Thymus (tissue), 11 donors: ENCODE measurements around the gene CRYGB. TPM values are rescaled to one million over a fixed set of nuclear protein-coding genes. Genes with fewer than 3 reads are reported as not detected.

Experiments used
- DNase-seq, 9 donors: peaks; one replicate each; pipeline ENCODE4 v3.0.0-alpha.2; 2013; ENCODE audit warnings: low spot score in 9 of 9, low read depth in 6 of 9, missing footprints in 1 of 9
- H3K27ac ChIP-seq, 2 donors: one replicate each; pipeline ENCODE4 v1.5.1; 2013; ENCODE audit warnings: control low read depth in 1 of 2, low read depth in 1 of 2, low read length in 1 of 2, mild to moderate bottlenecking in 1 of 2, moderate library complexity in 1 of 2
- H3K27me3 ChIP-seq, 2 donors: one replicate each; pipeline ENCODE4 v1.5.1; 2013; ENCODE audit warnings: low read length in 1 of 2; ENCODE audit not compliant: control insufficient read depth in 2 of 2, insufficient read depth in 1 of 2
- H3K36me3 ChIP-seq, 2 donors: one replicate each; pipeline ENCODE4 v1.5.1; 2013; ENCODE audit warnings: low read length in 1 of 2, mild to moderate bottlenecking in 1 of 2, moderate library complexity in 1 of 2; ENCODE audit not compliant: control insufficient read depth in 2 of 2, insufficient read depth in 2 of 2
- H3K4me1 ChIP-seq, 2 donors: one replicate each; pipeline ENCODE4 v1.5.1; 2013; ENCODE audit warnings: low read length in 2 of 2; ENCODE audit not compliant: control insufficient read depth in 2 of 2, insufficient read depth in 2 of 2
- H3K4me3 ChIP-seq, 2 donors: one replicate each; pipeline ENCODE4 v1.5.1; 2013; ENCODE audit warnings: low read length in 2 of 2, control low read depth in 1 of 2, mild to moderate bottlenecking in 1 of 2
- H3K9me3 ChIP-seq, 2 donors: one replicate each; pipeline ENCODE4 v1.5.1; 2013; ENCODE audit warnings: low read length in 1 of 2, mild to moderate bottlenecking in 1 of 2; ENCODE audit not compliant: control insufficient read depth in 2 of 2, insufficient read depth in 1 of 2
- WGBS: extraction: QIAGEN DNeasy Blood & Tissue Kit; methylation state at CpG from one replicate; pipeline ENCODE4 v1.1.7; 2013; 5-methylcytosine and 5-hydroxymethylcytosine counted together
- polyA plus RNA-seq: library from polyadenylated mRNA; stranded (reverse); fragments of 200-250 nt; gene quantifications from one replicate; pipeline ENCODE4 v1.2.3, GENCODE V29; 2013
- total RNA-seq: library from RNA; stranded (reverse); fragments of 120-200 nt; gene quantifications from one replicate; pipeline ENCODE4 v1.2.4, GENCODE V29; 2013
- donor health status: healthy.

Gene CRYGB
- total and polyA plus RNA-seq, 2 donors, result 0.16 TPM; not detected in 1

- Histone ChIP-seq H3K27ac (no peak overlapping the region), H3K9me3 (no peaks in the 10 kb centered on the region), H3K36me3 (no peaks in the 10 kb centered on the region), H3K27me3 (no peaks in the 10 kb centered on the region), H3K4me3 (no peak overlapping the region), H3K4me1 (no peaks in the 10 kb centered on the region)
- 93% methylated on average over 2 of the region's 2 CpGs for WGBS
- no peak for DNase-seq
Measured at GRCh38 chr2:208156439-208156838, 10.5 kb upstream of the CRYGB start.

GRCh38 chr2:208153156-208153555 lies 7.2 kb upstream of the CRYGB start:
- no peaks in the 10 kb centered on the region for H3K9me3 ChIP-seq
- no peak overlapping the region for H3K27ac ChIP-seq
- H3K36me3 ChIP-seq, result no peaks in the 10 kb centered on the region
- no peaks in the 10 kb centered on the region for H3K27me3 ChIP-seq
- H3K4me3 ChIP-seq, result no peak overlapping the region
- DNase-seq, result no peak
- H3K4me1 ChIP-seq, result no peaks in the 10 kb centered on the region

DNA sequence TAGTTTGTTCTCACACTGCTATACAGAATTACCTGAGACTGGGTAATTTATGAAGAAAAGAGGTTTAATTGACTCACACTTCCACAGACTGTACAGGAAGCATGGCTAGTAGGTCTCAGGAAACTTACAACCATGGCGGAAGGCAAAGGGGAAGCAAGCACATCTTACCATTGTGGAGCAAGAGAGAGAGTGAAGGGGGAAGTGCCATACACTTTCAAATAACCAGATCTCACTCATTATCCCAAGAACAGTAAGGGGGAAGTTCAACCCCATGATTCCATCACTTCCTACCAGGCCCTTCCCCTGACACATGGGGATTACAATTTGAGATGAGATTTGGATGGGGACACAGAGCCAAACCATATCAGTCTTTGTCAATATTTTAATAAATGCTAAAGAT lies 5.0 kb upstream of the CRYGB start:
- Histone ChIP-seq H3K4me3 (no peak overlapping the region), H3K27me3 (no peaks in the 10 kb centered on the region), H3K36me3 (no peaks in the 10 kb centered on the region), H3K9me3 (no peaks in the 10 kb centered on the region), H3K27ac (no peak overlapping the region), H3K4me1 (no peaks in the 10 kb centered on the region)
- no peak for DNase-seq
- WGBS, result 98% methylated on average over 1 of the region's 1 CpG

- DNase-seq, result no peak
- Histone ChIP-seq H3K4me1 (no peaks in the 10 kb centered on the region), H3K4me3 (no peak overlapping the region), H3K27me3 (no peaks in the 10 kb centered on the region), H3K9me3 (no peaks in the 10 kb centered on the region), H3K36me3 (no peaks in the 10 kb centered on the region), H3K27ac (no peak overlapping the region)
Measured at GRCh38 chr2:208150094-208150493, 4.1 kb upstream of the CRYGB start.

- H3K4me1 ChIP-seq, result no peaks in the 10 kb centered on the region
- no peak overlapping the region for H3K4me3 ChIP-seq
- no peaks in the 10 kb centered on the region for H3K27me3 ChIP-seq
- no peaks in the 10 kb centered on the region for H3K36me3 ChIP-seq
- no peaks in the 10 kb centered on the region for H3K9me3 ChIP-seq
- no peak overlapping the region for H3K27ac ChIP-seq
- 93% methylated on average over 2 of the region's 2 CpGs for whole genome bisulfite sequencing
- no peak for DNase-seq
Measured at GRCh38 chr2:208148803-208149202, 2.8 kb upstream of the CRYGB start.

DNA sequence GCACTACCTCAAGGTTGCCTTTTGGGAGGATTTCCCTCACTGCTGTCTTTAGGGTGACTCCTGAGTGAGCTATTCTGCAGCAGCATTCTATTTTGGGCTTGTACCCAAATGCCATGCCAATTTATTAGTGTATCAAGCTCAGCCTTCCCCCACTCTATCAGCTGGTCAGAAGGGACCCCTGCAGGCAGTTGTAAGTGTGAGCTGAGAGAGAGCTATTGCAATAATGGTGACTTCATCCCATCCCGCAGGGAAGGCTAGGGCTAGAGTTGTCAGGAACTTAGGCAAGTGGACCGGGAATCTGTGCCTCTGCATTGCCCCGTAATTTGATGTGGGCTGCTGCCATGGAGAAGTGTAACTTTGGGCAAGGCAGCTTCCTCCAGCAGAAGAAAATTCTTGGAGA lies 1.8 kb upstream of the CRYGB start:
- Histone ChIP-seq H3K27ac (no peak overlapping the region), H3K9me3 (no peaks in the 10 kb centered on the region), H3K4me3 (no peak overlapping the region), H3K27me3 (no peaks in the 10 kb centered on the region), H3K4me1 (no peaks in the 10 kb centered on the region), H3K36me3 (no peaks in the 10 kb centered on the region)
- 97% methylated on average over 3 of the region's 3 CpGs for WGBS
- DNase-seq, result no peak

GRCh38 chr2:208147008-208147407 lies 1.1 kb upstream of the CRYGB start:
- Histone ChIP-seq H3K4me1 (no peaks in the 10 kb centered on the region), H3K9me3 (no peaks in the 10 kb centered on the region), H3K27me3 (no peaks in the 10 kb centered on the region), H3K36me3 (no peaks in the 10 kb centered on the region), H3K27ac (no peak overlapping the region), H3K4me3 (no peak overlapping the region)
- DNase-seq, result no peak

GRCh38 chr2:208142925-208143799 lies 2.8 kb downstream of the CRYGB start:
- no peak for DNase-seq
- no peaks in the 10 kb centered on the region for H3K27me3 ChIP-seq
- WGBS, result 95% methylated on average over 14 of the region's 14 CpGs

GRCh38 chr2:208142240-208142924 lies 3.6 kb downstream of the CRYGB start:
- H3K27ac ChIP-seq, result no peak overlapping the region
- H3K27me3 ChIP-seq, result no peaks in the 10 kb centered on the region
- no peaks in the 10 kb centered on the region for H3K4me1 ChIP-seq
- peaks cover 0 to 12% of the 10 kb centered on the region in 2 donors for H3K9me3 ChIP-seq
- 93% methylated on average over 8 of the region's 8 CpGs for WGBS
- DNase-seq, result no peak
- no peaks in the 10 kb centered on the region for H3K36me3 ChIP-seq
- no peak overlapping the region for H3K4me3 ChIP-seq

More at GRCh38 chr2:208142925-208143799, 2.8 kb downstream of the CRYGB start:
- Histone ChIP-seq H3K4me1 (no peaks in the 10 kb centered on the region), H3K36me3 (no peaks in the 10 kb centered on the region), H3K27ac (no peak overlapping the region), H3K9me3 (peaks cover 0 to 8% of the 10 kb centered on the region in 2 donors), H3K4me3 (no peak overlapping the region)
